ENCODE results near the gene ZFPM1.

The ZFPM1 gene

GRCh38 chr16:88500255-88500661 lies 47.2 kb downstream of the ZFPM1 start:
- Histone ChIP-seq H3K36me3 (ENCODE audit: control insufficient read depth in 1 of 2, insufficient read depth in 2 of 2, low read length in 2 of 2) (no peaks in the 10 kb centered on the region), H3K27me3 (ENCODE audit: low read depth, low read length) (no peaks in the 10 kb centered on the region), H3K9me3 (ENCODE audit: control insufficient read depth in 1 of 2, low read length in 2 of 2) (peaks cover 0 to 7% of the 10 kb centered on the region in 2 donors), H3K4me1 (ENCODE audit: control insufficient read depth in 1 of 2, insufficient read depth in 2 of 2, low read length in 2 of 2) (peaks cover 0 to 4% of the 10 kb centered on the region in 2 donors), H3K27ac (ENCODE audit: low read length) (no peak overlapping the region), H3K4me3 (ENCODE audit: low read depth in 1 of 2, low read length in 2 of 2) (no peak overlapping the region)

- no peaks in the 10 kb centered on the region for H3K9me3 ChIP-seq (ENCODE audit: control insufficient read depth in 1 of 2, low read length in 2 of 2)
- H3K4me1 ChIP-seq (ENCODE audit: control insufficient read depth in 1 of 2, insufficient read depth in 2 of 2, low read length in 2 of 2), result peaks cover 0 to 4% of the 10 kb centered on the region in 2 donors
- H3K36me3 ChIP-seq (ENCODE audit: control insufficient read depth in 1 of 2, insufficient read depth in 2 of 2, low read length in 2 of 2), result no peaks in the 10 kb centered on the region
- no peak overlapping the region for H3K4me3 ChIP-seq (ENCODE audit: low read depth in 1 of 2, low read length in 2 of 2)
- H3K27me3 ChIP-seq (ENCODE audit: low read depth, low read length), result no peaks in the 10 kb centered on the region
- no peak overlapping the region for H3K27ac ChIP-seq (ENCODE audit: low read length)
These were observed 49.3 kb downstream of the ZFPM1 start for GRCh38 chr16:88502371-88502770.

- no peak overlapping the region for H3K4me3 ChIP-seq (ENCODE audit: low read depth in 1 of 2, low read length in 2 of 2)
- H3K27ac ChIP-seq (ENCODE audit: low read length), result no peak overlapping the region
- H3K4me1 ChIP-seq (ENCODE audit: control insufficient read depth in 1 of 2, insufficient read depth in 2 of 2, low read length in 2 of 2), result peaks cover 0 to 4% of the 10 kb centered on the region in 2 donors
- no peaks in the 10 kb centered on the region for H3K27me3 ChIP-seq (ENCODE audit: low read depth, low read length)
- no peaks in the 10 kb centered on the region for H3K36me3 ChIP-seq (ENCODE audit: control insufficient read depth in 1 of 2, insufficient read depth in 2 of 2, low read length in 2 of 2)
- H3K9me3 ChIP-seq (ENCODE audit: control insufficient read depth in 1 of 2, low read length in 2 of 2), result no peaks in the 10 kb centered on the region
These were observed 49.7 kb downstream of the ZFPM1 start for GRCh38 chr16:88502776-88503280.

DNA sequence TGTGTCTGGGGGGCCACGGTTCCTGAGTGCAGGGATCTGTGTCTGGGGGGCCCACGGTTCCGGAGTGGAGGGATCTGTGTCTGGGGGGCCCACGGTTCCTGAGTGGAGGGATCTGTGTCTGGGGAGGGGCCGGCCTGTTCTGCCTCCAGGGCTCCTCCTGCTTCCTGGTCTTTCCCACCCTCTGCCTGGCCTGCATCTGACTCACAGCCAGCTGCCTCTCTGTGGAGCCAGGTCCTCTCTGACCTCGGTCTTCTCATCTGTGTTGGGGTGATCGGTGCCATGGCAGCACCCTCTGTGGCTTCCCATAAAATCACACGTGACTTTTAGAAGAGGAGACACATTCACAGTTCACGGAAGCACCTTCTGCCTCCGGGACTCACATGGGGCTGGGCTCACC lies 50.3 kb downstream of the ZFPM1 start:
- Histone ChIP-seq H3K4me1 (ENCODE audit: control insufficient read depth in 1 of 2, insufficient read depth in 2 of 2, low read length in 2 of 2) (peaks cover 0 to 4% of the 10 kb centered on the region in 2 donors), H3K27ac (ENCODE audit: low read length) (peak overlapping the region; percentile 69), H3K4me3 (ENCODE audit: low read depth in 1 of 2, low read length in 2 of 2) (no peak overlapping the region)

DNA sequence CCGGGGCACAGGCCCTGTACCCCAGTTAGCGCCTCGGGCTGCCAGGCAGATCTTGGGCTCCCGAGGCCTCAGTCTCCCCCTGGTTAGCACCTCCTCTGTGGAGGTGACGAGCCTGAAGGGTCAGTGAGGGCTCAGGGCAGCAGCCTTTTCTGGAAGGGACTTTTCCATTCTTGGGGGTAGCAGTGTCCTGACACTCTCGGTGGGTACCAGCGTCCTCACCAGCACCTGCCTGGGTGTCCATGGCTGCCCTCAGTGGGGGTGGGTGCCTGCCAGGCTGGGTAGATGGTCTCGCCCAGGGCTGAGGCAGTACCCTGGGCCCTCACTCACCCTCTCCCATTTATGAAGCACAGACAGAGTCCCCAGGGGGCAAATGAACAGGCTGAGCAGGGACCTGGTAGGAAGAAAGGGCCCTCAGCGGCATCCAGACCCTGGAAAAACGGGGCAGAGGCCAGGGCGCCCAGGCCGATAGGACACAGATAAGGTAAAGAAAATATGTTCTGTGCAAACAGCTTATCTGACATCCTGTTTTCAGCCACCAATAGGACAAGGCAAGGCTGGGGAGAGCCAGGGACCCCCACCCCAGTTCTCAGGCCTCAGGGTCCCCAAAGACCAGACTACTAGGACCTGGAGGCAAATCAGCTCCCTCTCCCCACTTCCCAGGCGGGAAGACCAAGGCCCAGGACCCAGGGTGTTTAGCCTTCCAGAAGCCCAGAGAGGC lies 50.9 kb downstream of the ZFPM1 start:
- Histone ChIP-seq H3K4me1 (ENCODE audit: control insufficient read depth in 1 of 2, insufficient read depth in 2 of 2, low read length in 2 of 2) (peaks cover 0 to 4% of the 10 kb centered on the region in 2 donors), H3K9me3 (ENCODE audit: control insufficient read depth in 1 of 2, low read length in 2 of 2) (no peaks in the 10 kb centered on the region), H3K36me3 (ENCODE audit: control insufficient read depth in 1 of 2, insufficient read depth in 2 of 2, low read length in 2 of 2) (no peaks in the 10 kb centered on the region), H3K27ac (ENCODE audit: low read length) (peak overlapping the region; percentile 69), H3K4me3 (ENCODE audit: low read depth in 1 of 2, low read length in 2 of 2) (no peak overlapping the region), H3K27me3 (ENCODE audit: low read depth, low read length) (no peaks in the 10 kb centered on the region)

More for the DNA sequence above, 50.3 kb downstream of the ZFPM1 start:
- no peaks in the 10 kb centered on the region for H3K9me3 ChIP-seq (ENCODE audit: control insufficient read depth in 1 of 2, low read length in 2 of 2)
- no peaks in the 10 kb centered on the region for H3K27me3 ChIP-seq (ENCODE audit: low read depth, low read length)
- H3K36me3 ChIP-seq (ENCODE audit: control insufficient read depth in 1 of 2, insufficient read depth in 2 of 2, low read length in 2 of 2), result no peaks in the 10 kb centered on the region

GRCh38 chr16:88504489-88505404 lies 51.7 kb downstream of the ZFPM1 start:
- Histone ChIP-seq H3K4me3 (ENCODE audit: low read depth in 1 of 2, low read length in 2 of 2) (no peak overlapping the region), H3K4me1 (ENCODE audit: control insufficient read depth in 1 of 2, insufficient read depth in 2 of 2, low read length in 2 of 2) (no peaks in the 10 kb centered on the region), H3K36me3 (ENCODE audit: control insufficient read depth in 1 of 2, insufficient read depth in 2 of 2, low read length in 2 of 2) (no peaks in the 10 kb centered on the region), H3K27ac (ENCODE audit: low read length) (peak overlapping the region; percentile 69), H3K27me3 (ENCODE audit: low read depth, low read length) (no peaks in the 10 kb centered on the region), H3K9me3 (ENCODE audit: control insufficient read depth in 1 of 2, low read length in 2 of 2) (no peaks in the 10 kb centered on the region)

DNA sequence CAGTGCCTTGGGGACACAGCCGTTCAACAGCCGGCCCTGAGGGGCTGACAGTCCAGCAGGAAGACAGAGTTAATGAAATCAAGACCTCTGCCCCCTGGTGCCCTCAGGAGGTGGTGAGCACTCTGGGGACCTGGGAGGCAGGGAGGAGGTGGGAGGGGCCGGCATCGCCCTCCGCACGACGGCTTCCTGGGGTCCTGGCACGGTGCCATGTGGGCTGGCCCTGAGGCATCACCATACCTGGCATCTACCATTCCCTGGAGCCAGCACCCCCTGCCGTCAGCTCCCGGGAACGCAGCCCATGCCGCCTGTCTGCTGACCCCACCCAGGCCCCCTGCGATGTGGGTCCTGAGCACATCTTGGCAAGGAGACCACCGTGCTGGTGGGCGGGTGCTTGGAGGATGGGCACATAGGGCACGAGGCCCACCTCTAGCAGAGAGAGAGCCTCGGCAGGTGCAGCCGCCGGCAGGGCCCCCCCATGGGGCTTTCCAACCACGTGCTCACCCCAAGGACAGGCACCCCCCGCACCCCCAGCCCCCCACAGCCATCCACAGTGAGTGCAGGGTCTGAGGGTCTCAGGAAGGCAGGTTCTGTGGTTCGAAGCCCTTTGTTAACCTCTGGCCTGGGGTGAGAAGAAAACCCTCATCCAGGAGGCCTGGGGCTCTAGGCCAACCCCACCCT lies 52.5 kb downstream of the ZFPM1 start:
- no peaks in the 10 kb centered on the region for H3K4me1 ChIP-seq (ENCODE audit: control insufficient read depth in 1 of 2, insufficient read depth in 2 of 2, low read length in 2 of 2)
- no peaks in the 10 kb centered on the region for H3K9me3 ChIP-seq (ENCODE audit: control insufficient read depth in 1 of 2, low read length in 2 of 2)
- no peaks in the 10 kb centered on the region for H3K27me3 ChIP-seq (ENCODE audit: low read depth, low read length)
- peak overlapping the region; percentile 60 for H3K27ac ChIP-seq (ENCODE audit: low read length)
- no peaks in the 10 kb centered on the region for H3K36me3 ChIP-seq (ENCODE audit: control insufficient read depth in 1 of 2, insufficient read depth in 2 of 2, low read length in 2 of 2)
- H3K4me3 ChIP-seq (ENCODE audit: low read depth in 1 of 2, low read length in 2 of 2), result no peak overlapping the region

DNA sequence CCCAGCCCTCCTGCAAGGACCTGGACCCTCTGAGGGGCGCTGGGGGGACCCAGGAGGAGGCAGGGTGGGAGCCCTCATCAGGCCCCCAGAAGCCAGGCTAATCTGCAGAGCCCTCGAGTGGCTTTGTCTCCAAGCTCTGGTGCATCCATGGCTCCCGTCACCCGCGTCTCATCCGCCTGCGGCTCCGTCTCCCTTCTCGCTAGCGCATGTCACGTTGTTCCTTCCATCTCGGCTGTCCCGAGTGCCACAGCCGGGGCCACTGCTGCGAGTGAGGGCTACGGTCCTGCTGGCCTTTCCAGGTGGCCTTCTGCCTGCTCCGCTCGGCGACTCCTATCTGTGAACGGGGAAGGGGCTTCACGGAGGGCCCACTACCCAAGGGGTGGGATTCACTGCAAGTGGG lies 53.6 kb downstream of the ZFPM1 start:
- Histone ChIP-seq H3K36me3 (ENCODE audit: control insufficient read depth in 1 of 2, insufficient read depth in 2 of 2, low read length in 2 of 2) (no peaks in the 10 kb centered on the region), H3K27ac (ENCODE audit: low read length) (no peak overlapping the region), H3K27me3 (ENCODE audit: low read depth, low read length) (no peaks in the 10 kb centered on the region), H3K4me1 (ENCODE audit: control insufficient read depth in 1 of 2, insufficient read depth in 2 of 2, low read length in 2 of 2) (no peaks in the 10 kb centered on the region), H3K4me3 (ENCODE audit: low read depth in 1 of 2, low read length in 2 of 2) (no peak overlapping the region), H3K9me3 (ENCODE audit: control insufficient read depth in 1 of 2, low read length in 2 of 2) (no peaks in the 10 kb centered on the region)

GRCh38 chr16:88507231-88507743 lies 54.2 kb downstream of the ZFPM1 start:
- H3K27me3 ChIP-seq (ENCODE audit: low read depth, low read length), result no peaks in the 10 kb centered on the region
- H3K36me3 ChIP-seq (ENCODE audit: control insufficient read depth in 1 of 2, insufficient read depth in 2 of 2, low read length in 2 of 2), result no peaks in the 10 kb centered on the region
- H3K27ac ChIP-seq (ENCODE audit: low read length), result no peak overlapping the region
- H3K4me3 ChIP-seq (ENCODE audit: low read depth in 1 of 2, low read length in 2 of 2), result no peak overlapping the region
- H3K9me3 ChIP-seq (ENCODE audit: control insufficient read depth in 1 of 2, low read length in 2 of 2), result no peaks in the 10 kb centered on the region
- H3K4me1 ChIP-seq (ENCODE audit: control insufficient read depth in 1 of 2, insufficient read depth in 2 of 2, low read length in 2 of 2), result no peaks in the 10 kb centered on the region

DNA sequence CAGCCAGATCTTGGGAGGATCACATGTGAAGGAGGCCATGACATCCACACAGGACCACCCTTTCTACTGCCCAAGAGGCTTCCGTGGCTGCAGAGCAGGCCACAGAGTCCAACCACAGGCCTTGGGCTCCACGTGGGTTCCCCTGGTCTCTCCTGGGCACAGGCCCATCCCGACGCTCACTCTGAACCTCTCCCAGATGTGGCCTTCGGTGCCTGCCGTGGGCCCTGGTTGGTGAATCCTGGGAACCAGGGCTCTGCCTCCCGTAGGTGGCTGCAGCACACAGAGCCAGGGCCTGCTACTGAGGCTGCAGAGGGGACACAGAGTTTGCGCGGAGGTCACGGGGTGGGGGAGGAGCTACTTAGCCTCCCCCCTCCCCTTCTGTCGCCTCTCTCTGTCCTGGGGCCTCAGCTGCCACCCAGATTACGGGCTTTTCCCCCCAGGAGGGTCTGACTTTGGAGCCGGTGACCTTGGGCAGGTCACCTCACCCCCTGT lies 55.3 kb downstream of the ZFPM1 start:
- Histone ChIP-seq H3K9me3 (ENCODE audit: control insufficient read depth in 1 of 2, low read length in 2 of 2) (no peaks in the 10 kb centered on the region), H3K27me3 (ENCODE audit: low read depth, low read length) (no peaks in the 10 kb centered on the region), H3K27ac (ENCODE audit: low read length) (no peak overlapping the region), H3K4me3 (ENCODE audit: low read depth in 1 of 2, low read length in 2 of 2) (no peak overlapping the region), H3K4me1 (ENCODE audit: control insufficient read depth in 1 of 2, insufficient read depth in 2 of 2, low read length in 2 of 2) (no peaks in the 10 kb centered on the region), H3K36me3 (ENCODE audit: control insufficient read depth in 1 of 2, insufficient read depth in 2 of 2, low read length in 2 of 2) (no peaks in the 10 kb centered on the region)

Measured in muscle layer of duodenum (tissue), 2 donors.